ENCODE results near the gene FBXO41. TPM values are rescaled to one million over a fixed set of nuclear protein-coding genes. Genes with fewer than 3 reads are reported as not detected.

The FBXO41 gene
- total RNA-seq, 1 experiment from 2014 or later: 34.9 TPM

GRCh38 chr2:73217160-73217559, 67.1 kb downstream of the FBXO41 start:
- Histone ChIP-seq H2AFZ (ENCODE audit: low read depth, low read length, poor library complexity, severe bottlenecking) (no peak overlapping the region), H3K4me3 (replicated peaks in 1 of 2; ENCODE audit: low read depth in 1 of 2, low read length in 2 of 2) (no peak overlapping the region), H3K9me2 (ENCODE audit: insufficient read depth) (no peaks in the 10 kb centered on the region), H3K36me3 (ENCODE audit: control insufficient read depth in 1 of 2, insufficient read depth in 2 of 2, low read length in 2 of 2) (peaks cover 13% of the 10 kb centered on the region in 2 experiments; a peak in 3 of 4 replicates), H3K9me3 (ENCODE audit: control insufficient read depth in 1 of 2, insufficient read depth in 1 of 2, low read depth in 1 of 2, low read length in 2 of 2) (no peaks in the 10 kb centered on the region), H3K79me2 (ENCODE audit: insufficient read depth, low read length) (peaks cover 50% of the 10 kb centered on the region), H4K20me1 (ENCODE audit: insufficient read depth) (no peaks in the 10 kb centered on the region), H3K4me2 (ENCODE audit: low read length) (no peak overlapping the region), H3K9ac (ENCODE audit: low read length) (no peak overlapping the region), H3K4me1 (ENCODE audit: control insufficient read depth in 1 of 2, insufficient read depth in 2 of 2, low read length in 2 of 2) (peaks cover 3 to 41% of the 10 kb centered on the region in 2 experiments; a peak in 3 of 4 replicates), H3K27me3 (ENCODE audit: insufficient read depth, low read length) (no peaks in the 10 kb centered on the region), H3K27ac (ENCODE audit: low read depth, low read length) (no peak overlapping the region)
- no peak for TF ChIP-seq CBX3 (IDR thresholded peaks at IDR 0.05; ENCODE audit: low read depth)
- TF ChIP-seq SRF (IDR thresholded peaks at IDR 0.05; ENCODE audit: low read depth): no peak
- TF ChIP-seq RAD21 (IDR thresholded peaks at IDR 0.05; ENCODE audit: low read depth): no peak
- TF ChIP-seq SIN3A (IDR thresholded peaks at IDR 0.05; ENCODE audit: low read depth): no peak
- TF ChIP-seq CTCF (IDR thresholded peaks at IDR 0.05 in 2 of 3, conservative IDR thresholded peaks at IDR 0.05 in 1 of 3; ENCODE audit: borderline replicate concordance in 1 of 3, insufficient read depth in 1 of 3, low read depth in 2 of 3, low read length in 2 of 3): no peak
- no peak for TF ChIP-seq SP1 (IDR thresholded peaks at IDR 0.05; ENCODE audit: low read depth)
- no peak for TF ChIP-seq TCF7L2 (IDR thresholded peaks at IDR 0.05; ENCODE audit: borderline replicate concordance, extremely low read depth, insufficient read depth, insufficient read length)
- TF ChIP-seq EZH2phosphoT487 (IDR thresholded peaks at IDR 0.05; ENCODE audit: borderline replicate concordance): no peak
- TF ChIP-seq, protein P1, sequence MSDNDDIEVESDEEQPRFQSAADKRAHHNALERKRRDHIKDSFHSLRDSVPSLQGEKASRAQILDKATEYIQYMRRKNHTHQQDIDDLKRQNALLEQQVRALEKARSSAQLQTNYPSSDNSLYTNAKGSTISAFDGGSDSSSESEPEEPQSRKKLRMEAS (IDR thresholded peaks at IDR 0.05): no peak
- TF ChIP-seq, protein P2, sequence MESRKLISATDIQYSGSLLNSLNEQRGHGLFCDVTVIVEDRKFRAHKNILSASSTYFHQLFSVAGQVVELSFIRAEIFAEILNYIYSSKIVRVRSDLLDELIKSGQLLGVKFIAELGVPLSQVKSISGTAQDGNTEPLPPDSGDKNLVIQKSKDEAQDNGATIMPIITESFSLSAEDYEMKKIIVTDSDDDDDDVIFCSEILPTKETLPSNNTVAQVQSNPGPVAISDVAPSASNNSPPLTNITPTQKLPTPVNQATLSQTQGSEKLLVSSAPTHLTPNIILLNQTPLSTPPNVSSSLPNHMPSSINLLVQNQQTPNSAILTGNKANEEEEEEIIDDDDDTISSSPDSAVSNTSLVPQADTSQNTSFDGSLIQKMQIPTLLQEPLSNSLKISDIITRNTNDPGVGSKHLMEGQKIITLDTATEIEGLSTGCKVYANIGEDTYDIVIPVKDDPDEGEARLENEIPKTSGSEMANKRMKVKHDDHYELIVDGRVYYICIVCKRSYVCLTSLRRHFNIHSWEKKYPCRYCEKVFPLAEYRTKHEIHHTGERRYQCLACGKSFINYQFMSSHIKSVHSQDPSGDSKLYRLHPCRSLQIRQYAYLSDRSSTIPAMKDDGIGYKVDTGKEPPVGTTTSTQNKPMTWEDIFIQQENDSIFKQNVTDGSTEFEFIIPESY (IDR thresholded peaks at IDR 0.05; ENCODE audit: extremely low read depth, insufficient replicate concordance, low read length): no peak
- TF ChIP-seq CEBPB (IDR thresholded peaks at IDR 0.05; ENCODE audit: low read depth): no peak
- no peak for TF ChIP-seq POLR2AphosphoS5 (IDR thresholded peaks at IDR 0.05; ENCODE audit: low read depth, low read length)
- no peak for TF ChIP-seq EGR1 (IDR thresholded peaks at IDR 0.05; ENCODE audit: low read depth)
- TF ChIP-seq EZH2 (IDR thresholded peaks at IDR 0.05): no peak
- no peak for TF ChIP-seq ZNF274 (IDR thresholded peaks at IDR 0.05; ENCODE audit: low read depth, low read length)
- no peak for TF ChIP-seq JUND (IDR thresholded peaks at IDR 0.05)
- no peak for ATAC-seq
- BruUV-seq (replicated peaks): no TSS peak
- intact Hi-C loops (cut with micrococcal nuclease): no loop called here
- CTCF ChIA-PET: no interaction called here
- RAD21 ChIA-PET (ENCODE audit: low non-redundant PET in 1 of 2, low total read pairs in 2 of 2, uncharacterized antibody in 2 of 2, unreplicated experiment in 2 of 2): no interaction called here
- POLR2A ChIA-PET: no interaction called here
- DNase-seq (ENCODE audit: low read depth, low spot score): no peak
